ENCODE results near the gene DNAJC27. TPM values are rescaled to one million over a fixed set of nuclear protein-coding genes. Genes with fewer than 3 reads are reported as not detected.

DNAJC27 gene
- total RNA-seq, 1 donor from 2014 or later, result 19.1 TPM

GRCh38 chr2:24918326-24919036, 53.3 kb downstream of the DNAJC27 start:
- Mint-ChIP-seq H3K36me3 (peaks cover 2% of the 10 kb centered on the region), H3K9me3 (no peaks in the 10 kb centered on the region), H3K4me1 (peaks cover 31% of the 10 kb centered on the region), H3K27ac (no peak overlapping the region), H3K27me3 (ENCODE audit: insufficient read depth, low read depth) (peaks cover 8% of the 10 kb centered on the region), H3K4me3 (peak overlapping the region; percentile 88)
- Histone ChIP-seq H3K27me3 (peaks cover 4% of the 10 kb centered on the region), H3K27ac (no peak overlapping the region), H3K4me2 (peak overlapping the region; percentile 98), H3K4me3 (peak overlapping the region; percentile 65), H2AFZ (replicated peaks) (no peak overlapping the region), H3K36me3 (no peaks in the 10 kb centered on the region), H3K9me3 (ENCODE audit: low read depth) (no peaks in the 10 kb centered on the region), H3K79me2 (ENCODE audit: low read depth) (peaks cover 4% of the 10 kb centered on the region), H4K20me1 (ENCODE audit: low read depth) (peaks cover 16% of the 10 kb centered on the region), H3K4me1 (peaks cover 6% of the 10 kb centered on the region), H3K9ac (no peak overlapping the region), H3F3A (ENCODE audit: low read depth) (peaks cover 27% of the 10 kb centered on the region)
- TF ChIP-seq EZH2phosphoT487 (IDR thresholded peaks at IDR 0.05), result no peak
- no peak for TF ChIP-seq CTCF (IDR thresholded peaks at IDR 0.05)
- TF ChIP-seq EZH2 (IDR thresholded peaks at IDR 0.05), result no peak
- DNase-seq (ENCODE audit: low spot score), result no peak

GRCh38 chr2:24917731-24918325, 53.9 kb downstream of the DNAJC27 start:
- TF ChIP-seq EZH2 (IDR thresholded peaks at IDR 0.05), result no peak
- no peak for TF ChIP-seq EZH2phosphoT487 (IDR thresholded peaks at IDR 0.05)
- TF ChIP-seq CTCF (IDR thresholded peaks at IDR 0.05), result no peak
- Mint-ChIP-seq H3K36me3 (peaks cover 4% of the 10 kb centered on the region), H3K9me3 (no peaks in the 10 kb centered on the region), H3K27ac (no peak overlapping the region), H3K4me1 (peaks cover 31% of the 10 kb centered on the region), H3K27me3 (ENCODE audit: insufficient read depth, low read depth) (peaks cover 8% of the 10 kb centered on the region), H3K4me3 (peak overlapping the region; percentile 88)
- peaks cover 19% of the 10 kb centered on the region for H4K20me1 ChIP-seq (ENCODE audit: low read depth)
- H3K4me3 ChIP-seq, result no peak overlapping the region
- H3K27me3 ChIP-seq, result peaks cover 4% of the 10 kb centered on the region
- H3K36me3 ChIP-seq, result no peaks in the 10 kb centered on the region
- no peak overlapping the region for H3K27ac ChIP-seq
- H3K9ac ChIP-seq, result no peak overlapping the region
- H3F3A ChIP-seq (ENCODE audit: low read depth), result peaks cover 20% of the 10 kb centered on the region
- H2AFZ ChIP-seq (replicated peaks), result no peak overlapping the region
- H3K9me3 ChIP-seq (ENCODE audit: low read depth), result no peaks in the 10 kb centered on the region
- no peak overlapping the region for H3K4me2 ChIP-seq
- peaks cover 4% of the 10 kb centered on the region for H3K79me2 ChIP-seq (ENCODE audit: low read depth)
- H3K4me1 ChIP-seq, result peaks cover 6% of the 10 kb centered on the region
- DNase-seq (ENCODE audit: low spot score), result no peak

DNA sequence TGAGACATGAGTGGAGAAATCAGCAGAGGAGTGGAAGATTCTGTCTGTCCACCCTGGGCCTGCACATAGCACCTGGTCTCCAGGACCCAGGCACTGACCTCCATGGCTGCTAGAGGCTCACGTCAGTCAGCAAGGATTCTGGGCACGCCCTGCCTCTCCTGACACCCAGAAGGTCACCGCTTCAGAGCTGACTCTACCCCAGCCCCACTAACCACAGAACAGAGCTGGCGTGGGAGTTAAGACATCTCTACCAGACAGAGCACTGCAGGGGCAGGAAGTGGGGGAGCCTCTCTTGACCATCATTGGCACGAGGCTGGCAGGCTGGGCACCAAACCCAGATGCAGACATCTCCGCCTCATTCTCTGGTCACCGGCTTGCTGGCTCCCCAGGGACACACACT, 54.7 kb downstream of the DNAJC27 start:
- H3K9me3 ChIP-seq (ENCODE audit: low read depth), result no peaks in the 10 kb centered on the region
- H2AFZ ChIP-seq (replicated peaks), result no peak overlapping the region
- peaks cover 17% of the 10 kb centered on the region for H3F3A ChIP-seq (ENCODE audit: low read depth)
- no peak overlapping the region for H3K4me2 ChIP-seq
- Mint-ChIP-seq H3K27ac (no peak overlapping the region), H3K4me1 (peaks cover 33% of the 10 kb centered on the region), H3K27me3 (ENCODE audit: insufficient read depth, low read depth) (peaks cover 8% of the 10 kb centered on the region), H3K4me3 (no peak overlapping the region), H3K36me3 (peaks cover 8% of the 10 kb centered on the region), H3K9me3 (peaks cover under 1% of the 10 kb centered on the region)
- no peak overlapping the region for H3K27ac ChIP-seq
- DNase-seq (ENCODE audit: low spot score), result no peak
- peaks cover 4% of the 10 kb centered on the region for H3K27me3 ChIP-seq
- H4K20me1 ChIP-seq (ENCODE audit: low read depth), result peaks cover 19% of the 10 kb centered on the region
- H3K4me3 ChIP-seq, result no peak overlapping the region
- H3K9ac ChIP-seq, result no peak overlapping the region
- H3K4me1 ChIP-seq, result peaks cover 6% of the 10 kb centered on the region
- no peak for TF ChIP-seq EZH2 (IDR thresholded peaks at IDR 0.05)
- TF ChIP-seq EZH2phosphoT487 (IDR thresholded peaks at IDR 0.05), result no peak
- TF ChIP-seq CTCF (IDR thresholded peaks at IDR 0.05), result no peak
- H3K79me2 ChIP-seq (ENCODE audit: low read depth), result peaks cover 4% of the 10 kb centered on the region
- H3K36me3 ChIP-seq, result no peaks in the 10 kb centered on the region
